NCI-H187 (cell line): ENCODE measurements around the gene INSIG2.
"Not testable (repeated sequence)": the region's sequence is repeated elsewhere in the genome, so short reads cannot be mapped to it uniquely, and the experiment has no call there.

Experiments used
- DNase-seq, 2 experiments: peaks; one replicate each; lab custom pipeline; 2025; lab: John Stamatoyannopoulos, UW

Gene INSIG2

GRCh38 chr2:118061135-118061955, 26.9 kb upstream of the INSIG2 start:
- DNase-seq = no peak

GRCh38 chr2:118062048-118062447, 26.2 kb upstream of the INSIG2 start:
- no peak for DNase-seq

DNA sequence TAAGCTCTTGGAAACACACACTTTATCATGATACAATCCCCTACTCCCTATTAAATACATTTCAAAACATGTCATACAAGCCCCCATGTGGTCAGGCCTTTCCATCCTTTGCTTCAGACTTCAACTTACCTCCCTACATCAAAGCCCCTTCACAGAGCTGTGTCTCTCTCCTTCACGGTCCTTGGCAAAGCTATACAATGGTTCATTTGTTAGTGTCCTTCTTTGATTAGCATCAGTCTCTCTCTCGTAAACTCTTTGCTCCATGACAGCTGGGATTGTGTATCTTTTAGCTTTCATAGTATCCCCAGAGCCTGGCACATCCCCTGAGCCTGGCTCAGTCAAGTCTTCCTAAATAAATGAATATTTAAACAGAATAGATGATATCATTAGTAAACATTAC, 25.6 kb upstream of the INSIG2 start:
- no peak for DNase-seq

GRCh38 chr2:118065015-118065706, 23.1 kb upstream of the INSIG2 start:
- DNase-seq = no peak

DNA sequence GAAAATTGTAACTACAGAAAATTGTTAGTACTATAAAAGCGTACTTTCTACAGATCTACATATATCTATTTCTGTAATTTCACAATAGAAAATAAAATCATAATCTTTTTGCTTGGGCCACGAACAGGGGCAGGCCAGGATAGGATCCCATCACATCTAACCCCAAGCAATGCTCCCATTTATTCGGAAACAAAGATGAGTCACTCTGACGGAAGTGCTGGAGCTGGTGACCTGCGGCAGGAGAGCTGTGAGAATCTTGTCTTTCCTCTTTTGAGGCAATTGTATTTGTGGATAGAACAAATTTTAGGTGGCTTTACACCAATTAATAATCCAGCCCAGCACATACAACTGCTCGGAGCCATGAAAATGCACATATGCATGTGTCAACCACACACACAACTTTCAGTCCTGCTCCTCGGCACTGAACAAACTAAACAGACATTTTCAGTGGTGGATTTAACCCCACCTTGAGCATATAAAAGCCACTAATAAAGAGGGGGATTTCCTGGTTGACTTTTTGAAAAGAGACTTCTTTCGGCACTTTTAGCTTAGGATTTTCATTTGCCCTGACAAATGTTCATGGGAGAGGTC, 22.3 kb upstream of the INSIG2 start:
- no peak for DNase-seq

DNA sequence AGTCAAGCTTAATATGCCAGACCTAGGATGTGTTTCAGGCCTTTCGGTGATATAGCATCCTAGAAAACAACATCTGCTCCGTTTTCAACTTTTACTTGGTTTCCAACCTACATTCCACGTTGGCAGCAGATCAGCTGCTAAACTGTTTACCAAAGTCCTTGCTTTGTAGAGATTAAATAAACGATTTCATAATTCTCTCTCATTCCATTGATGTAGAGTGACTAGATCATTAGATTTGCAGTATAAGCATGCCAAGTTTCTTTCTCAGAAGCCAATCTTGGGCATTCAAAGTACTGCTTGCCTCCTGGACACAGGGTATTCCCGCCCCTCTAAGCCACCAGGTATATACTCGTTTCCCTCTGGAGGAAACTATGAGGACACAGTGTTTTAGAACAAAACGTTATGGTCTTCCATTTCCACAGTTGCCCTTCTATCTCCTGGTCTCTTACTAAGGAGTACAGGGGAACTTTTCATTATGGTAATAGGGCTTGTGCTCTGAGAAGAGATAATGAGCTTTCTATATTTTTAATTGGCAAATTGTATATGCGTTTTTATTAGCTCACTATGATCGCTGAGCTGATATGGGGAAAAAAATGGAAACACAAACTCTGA, 10.5 kb upstream of the INSIG2 start:
- no peak for DNase-seq

- DNase-seq = no peak
These were observed 9.5 kb upstream of the INSIG2 start for GRCh38 chr2:118078734-118079133.

- no peak for DNase-seq
These were observed 3.7 kb upstream of the INSIG2 start for GRCh38 chr2:118084491-118085089.

DNA sequence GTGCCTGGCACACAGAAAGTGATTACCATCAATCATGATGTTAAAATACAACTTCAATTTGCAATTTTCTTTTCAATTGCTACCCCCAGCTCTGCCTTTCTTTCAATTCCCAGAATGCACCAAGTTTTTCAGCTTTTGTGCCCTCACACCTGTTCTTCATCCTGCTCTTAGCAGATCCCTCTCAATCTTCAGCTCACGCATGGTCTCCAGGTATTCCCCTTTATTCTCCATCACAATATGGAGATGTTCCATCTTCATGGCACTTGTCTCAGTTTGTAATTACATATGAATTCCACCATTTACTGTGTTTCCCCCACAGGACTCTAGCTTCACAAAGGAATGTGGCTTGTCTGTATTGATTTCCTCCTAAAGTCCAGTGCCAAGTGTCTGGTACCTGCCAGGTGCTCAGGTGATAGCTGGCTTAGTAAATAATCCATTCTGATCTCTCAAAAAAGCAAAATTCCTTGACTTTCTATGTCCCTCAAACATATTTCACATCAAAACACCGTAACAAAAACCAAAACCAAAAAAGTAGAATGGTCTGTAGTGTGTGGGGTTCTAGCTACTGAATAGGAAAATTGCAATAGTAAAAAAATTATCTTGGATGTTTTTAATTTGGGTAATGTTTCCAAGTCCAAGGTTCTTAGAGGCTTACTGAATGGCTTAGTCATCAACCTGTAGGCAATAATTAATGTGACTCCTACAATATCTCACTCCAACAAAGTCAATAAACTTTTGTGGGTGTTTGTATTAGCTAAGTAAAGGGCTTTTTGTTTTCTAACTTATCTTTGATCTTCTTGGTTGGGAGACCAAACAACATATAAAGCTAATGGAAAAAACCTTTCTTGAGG, 2.9 kb upstream of the INSIG2 start:
- DNase-seq = no peak

GRCh38 chr2:118086024-118086633, 2.1 kb upstream of the INSIG2 start:
- no peak for DNase-seq

- no peak for DNase-seq
These were observed 999 bp downstream of the INSIG2 start for GRCh38 chr2:118089139-118089800.

DNA sequence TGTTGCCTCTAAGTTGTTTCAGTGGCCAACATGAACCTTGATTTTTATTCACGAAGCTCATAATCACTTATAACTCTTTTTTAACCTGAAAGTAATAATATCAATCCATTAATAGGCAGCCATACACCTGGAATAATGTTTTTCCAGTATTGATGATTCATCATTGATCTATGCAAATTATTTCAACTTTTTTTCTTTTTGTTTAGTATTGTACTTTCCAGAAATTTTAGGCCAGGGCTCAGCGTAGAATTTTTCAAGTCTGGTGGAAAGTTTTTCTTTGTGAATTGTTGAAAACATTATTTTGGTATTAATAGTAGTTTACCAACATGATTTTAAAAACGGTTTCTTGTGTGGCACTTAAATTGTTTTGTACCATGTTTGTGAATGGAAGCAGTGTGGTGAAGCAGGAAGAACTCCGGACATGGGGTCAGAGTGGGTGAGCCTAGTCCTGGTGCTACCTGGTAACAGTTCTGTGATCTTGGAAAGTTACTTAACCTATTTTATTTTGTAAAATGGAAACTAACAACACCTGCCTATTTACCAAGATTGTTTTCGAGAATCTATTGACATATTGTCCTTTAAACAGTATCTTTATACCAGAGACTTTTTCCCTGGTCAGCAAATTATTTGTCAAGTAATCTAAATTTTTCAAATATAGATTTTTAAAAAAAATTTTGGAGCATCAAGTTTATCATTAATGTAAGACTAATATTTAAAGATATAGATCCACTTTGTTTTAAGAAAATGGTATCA, 2.3 kb downstream of the INSIG2 start:
- DNase-seq = no peak

DNA sequence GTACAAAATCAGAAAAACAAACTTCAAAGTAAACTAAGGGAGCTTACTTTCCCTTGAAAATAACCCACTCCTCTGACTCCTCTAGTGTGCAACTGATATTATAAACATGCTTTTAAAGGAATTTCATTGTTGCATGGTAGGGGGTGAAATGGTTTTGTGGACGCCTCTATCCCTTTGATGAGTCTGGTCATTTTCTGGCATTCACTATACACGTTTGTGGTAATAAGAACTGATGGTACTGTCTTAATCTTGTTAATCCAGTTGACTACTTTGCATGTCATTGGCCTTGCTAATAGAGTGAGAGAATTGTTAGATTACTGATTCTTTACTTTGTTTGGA, 2.8 kb downstream of the INSIG2 start:
- no peak for DNase-seq

DNA sequence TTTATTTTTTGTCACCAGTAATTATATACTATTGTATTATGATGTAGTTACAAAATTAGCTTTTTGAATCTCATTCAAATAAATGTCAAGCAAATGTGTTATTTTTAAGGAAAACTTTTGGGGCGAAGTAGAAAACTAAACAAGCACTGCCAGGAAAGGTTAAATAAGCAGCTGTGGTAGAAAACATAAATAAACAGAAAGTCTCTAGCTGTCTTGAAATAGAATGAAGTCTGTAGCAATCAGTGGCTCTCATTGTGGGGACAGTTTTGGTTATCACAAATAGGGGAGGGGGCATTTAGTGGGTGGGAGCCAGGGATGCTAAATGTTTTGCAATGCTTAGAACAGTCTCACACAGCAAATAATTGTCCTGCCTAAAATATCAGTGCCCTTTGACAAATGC, 3.4 kb downstream of the INSIG2 start:
- no peak for DNase-seq

GRCh38 chr2:118094102-118094501, 5.8 kb downstream of the INSIG2 start:
- DNase-seq = not testable (repeated sequence)

GRCh38 chr2:118094503-118094902, 6.2 kb downstream of the INSIG2 start:
- DNase-seq = no peak

- DNase-seq = no peak
These were observed 7.3 kb downstream of the INSIG2 start for GRCh38 chr2:118095610-118096009.

- DNase-seq = no peak
These were observed 9.4 kb downstream of the INSIG2 start for GRCh38 chr2:118097657-118098056.

DNA sequence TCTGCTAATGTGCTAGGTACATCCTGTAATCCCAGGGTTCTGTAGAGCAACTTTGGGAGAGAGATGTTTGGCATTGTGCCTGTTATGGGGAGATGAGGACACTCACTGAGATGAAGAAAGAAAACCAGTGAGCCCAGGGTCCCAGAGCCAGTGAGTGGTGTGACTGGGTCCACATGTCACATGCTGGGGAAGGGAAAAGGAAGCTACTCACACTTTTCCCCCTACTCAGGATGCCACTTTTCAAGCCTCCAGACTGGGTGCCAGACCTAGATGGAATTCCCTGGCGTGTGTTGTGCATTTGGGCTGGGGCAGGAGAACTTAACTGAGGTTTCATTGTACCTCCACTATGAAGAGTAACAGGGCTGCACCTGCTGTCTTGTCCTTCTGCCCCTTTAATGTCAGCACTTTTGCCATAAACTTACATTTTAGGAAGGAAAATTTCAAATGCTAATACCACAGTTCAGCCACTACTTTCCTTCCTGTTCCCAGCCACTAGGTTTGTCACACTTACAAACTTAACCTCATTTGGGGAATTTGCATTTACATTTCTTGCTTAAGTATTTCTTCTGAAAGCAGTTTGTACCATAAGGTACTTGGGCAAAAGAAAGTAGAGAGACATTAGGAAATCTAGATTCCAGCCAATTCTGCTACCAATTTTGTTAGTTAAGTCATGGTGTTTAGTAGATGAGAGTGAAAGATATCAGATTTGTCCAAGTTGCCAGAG, 10.2 kb downstream of the INSIG2 start:
- DNase-seq = no peak
